GM21737 (cell line): ENCODE data around the gene IGSF9B.

Source experiments
- ATAC-seq: cut with Tn5 transposase; IDR thresholded peaks from one replicate; pipeline ENCODE4 v1.9.1; 2021; ENCODE audit warnings: mild to moderate bottlenecking, moderate library complexity; ENCODE audit not compliant: unreplicated experiment

Gene IGSF9B

GRCh38 chr11:133903056-133903455 lies 53.7 kb downstream of the IGSF9B start:
- no peak for ATAC-seq

- no peak for ATAC-seq
These were observed 54.3 kb downstream of the IGSF9B start for GRCh38 chr11:133902506-133902905.

- no peak for ATAC-seq
These were observed 54.8 kb downstream of the IGSF9B start for GRCh38 chr11:133901999-133902398.

- ATAC-seq, result no peak
These were observed 55.5 kb downstream of the IGSF9B start for GRCh38 chr11:133901316-133901715.

- ATAC-seq, result no peak
These were observed 56.3 kb downstream of the IGSF9B start for GRCh38 chr11:133900176-133901105.

GRCh38 chr11:133898770-133899115 lies 58.0 kb downstream of the IGSF9B start:
- ATAC-seq, result no peak

- ATAC-seq, result no peak
These were observed 58.6 kb downstream of the IGSF9B start for GRCh38 chr11:133898031-133898769.

- no peak for ATAC-seq
These were observed 59.5 kb downstream of the IGSF9B start for GRCh38 chr11:133897331-133897650.

- no peak for ATAC-seq
These were observed 60.0 kb downstream of the IGSF9B start for GRCh38 chr11:133896642-133897330.

- no peak for ATAC-seq
These were observed 60.7 kb downstream of the IGSF9B start for GRCh38 chr11:133896028-133896427.

GRCh38 chr11:133895551-133895950 lies 61.2 kb downstream of the IGSF9B start:
- peak; percentile 20 for ATAC-seq

GRCh38 chr11:133895061-133895479 lies 61.7 kb downstream of the IGSF9B start:
- ATAC-seq, result peak; percentile 66

- ATAC-seq, result no peak
These were observed 63.4 kb downstream of the IGSF9B start for GRCh38 chr11:133893381-133893780.

GRCh38 chr11:133892584-133893380 lies 64.0 kb downstream of the IGSF9B start:
- ATAC-seq, result no peak

- ATAC-seq, result no peak
These were observed 64.6 kb downstream of the IGSF9B start for GRCh38 chr11:133892126-133892525.

- ATAC-seq, result no peak
These were observed 66.9 kb downstream of the IGSF9B start for GRCh38 chr11:133889893-133890292.

- no peak for ATAC-seq
These were observed 67.6 kb downstream of the IGSF9B start for GRCh38 chr11:133889188-133889587.

GRCh38 chr11:133887692-133888332 lies 69.0 kb downstream of the IGSF9B start:
- ATAC-seq, result no peak

GRCh38 chr11:133886029-133886428 lies 70.7 kb downstream of the IGSF9B start:
- no peak for ATAC-seq

GRCh38 chr11:133872160-133872559 lies 84.6 kb downstream of the IGSF9B start:
- no peak for ATAC-seq
